ENCODE results near the gene FGF6.

Gene FGF6

GRCh38 chr12:4431436-4431835 lies 14.2 kb downstream of the FGF6 start:
- DNase-seq (ENCODE audit: extremely low read depth, low read depth), result no peak
- TF ChIP-seq, protein P1, sequence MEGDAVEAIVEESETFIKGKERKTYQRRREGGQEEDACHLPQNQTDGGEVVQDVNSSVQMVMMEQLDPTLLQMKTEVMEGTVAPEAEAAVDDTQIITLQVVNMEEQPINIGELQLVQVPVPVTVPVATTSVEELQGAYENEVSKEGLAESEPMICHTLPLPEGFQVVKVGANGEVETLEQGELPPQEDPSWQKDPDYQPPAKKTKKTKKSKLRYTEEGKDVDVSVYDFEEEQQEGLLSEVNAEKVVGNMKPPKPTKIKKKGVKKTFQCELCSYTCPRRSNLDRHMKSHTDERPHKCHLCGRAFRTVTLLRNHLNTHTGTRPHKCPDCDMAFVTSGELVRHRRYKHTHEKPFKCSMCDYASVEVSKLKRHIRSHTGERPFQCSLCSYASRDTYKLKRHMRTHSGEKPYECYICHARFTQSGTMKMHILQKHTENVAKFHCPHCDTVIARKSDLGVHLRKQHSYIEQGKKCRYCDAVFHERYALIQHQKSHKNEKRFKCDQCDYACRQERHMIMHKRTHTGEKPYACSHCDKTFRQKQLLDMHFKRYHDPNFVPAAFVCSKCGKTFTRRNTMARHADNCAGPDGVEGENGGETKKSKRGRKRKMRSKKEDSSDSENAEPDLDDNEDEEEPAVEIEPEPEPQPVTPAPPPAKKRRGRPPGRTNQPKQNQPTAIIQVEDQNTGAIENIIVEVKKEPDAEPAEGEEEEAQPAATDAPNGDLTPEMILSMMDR (IDR thresholded peaks at IDR 0.05; ENCODE audit: low read depth, low read length), result no peak

GRCh38 chr12:4424422-4424821 lies 21.2 kb downstream of the FGF6 start:
- TF ChIP-seq, protein P1 (IDR thresholded peaks at IDR 0.05; ENCODE audit: low read depth, low read length), result no peak
- DNase-seq (ENCODE audit: extremely low read depth, low read depth), result no peak

- no peak for DNase-seq (ENCODE audit: extremely low read depth, low read depth)
- TF ChIP-seq, protein P1 (IDR thresholded peaks at IDR 0.05; ENCODE audit: low read depth, low read length), result no peak
These were observed 22.0 kb downstream of the FGF6 start for GRCh38 chr12:4423528-4424195.

DNA sequence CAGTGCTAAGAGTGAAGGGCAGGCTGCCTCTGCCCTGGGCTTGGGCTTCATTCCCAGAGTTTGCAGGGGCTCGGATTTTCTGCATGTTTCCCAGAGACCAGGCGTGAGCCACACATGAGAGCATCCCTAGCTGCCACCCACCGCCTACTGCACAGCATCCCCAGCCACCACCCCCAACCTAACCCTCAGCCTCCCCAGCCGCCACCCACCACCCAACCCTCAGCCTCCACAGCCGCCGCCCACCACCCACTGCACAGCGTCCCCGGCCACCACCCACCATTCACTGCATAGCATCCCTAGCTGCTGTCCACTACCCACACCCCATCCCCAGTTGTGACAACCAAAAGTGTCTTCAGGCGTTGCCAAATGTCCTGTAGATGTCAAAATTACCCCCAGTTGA lies 22.6 kb downstream of the FGF6 start:
- TF ChIP-seq, protein P1 (IDR thresholded peaks at IDR 0.05; ENCODE audit: low read depth, low read length), result no peak
- no peak for DNase-seq (ENCODE audit: extremely low read depth, low read depth)

DNA sequence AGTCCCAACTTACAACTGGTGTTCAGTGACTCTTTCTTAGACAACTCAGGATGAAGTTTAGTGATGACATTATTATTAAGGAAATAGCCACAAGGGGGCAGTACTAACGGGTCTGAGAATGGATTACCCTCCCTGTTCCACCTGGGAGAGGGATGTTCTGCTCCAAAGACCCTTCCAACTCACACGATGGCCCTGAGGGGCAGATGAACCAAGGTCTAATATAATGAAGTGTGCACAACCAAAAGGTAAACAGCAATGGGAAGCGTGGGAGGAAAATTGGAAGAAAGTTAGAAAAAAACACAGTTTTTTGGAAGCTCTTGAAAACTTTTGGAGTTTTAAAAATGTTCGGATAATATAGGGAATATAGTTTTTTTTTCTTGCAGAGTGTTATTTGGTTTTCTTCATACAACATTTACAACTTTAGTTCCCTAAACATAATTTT lies 24.0 kb downstream of the FGF6 start:
- DNase-seq (ENCODE audit: extremely low read depth, low read depth), result no peak
- TF ChIP-seq, protein P1 (IDR thresholded peaks at IDR 0.05; ENCODE audit: low read depth, low read length), result peak; percentile 62

DNA sequence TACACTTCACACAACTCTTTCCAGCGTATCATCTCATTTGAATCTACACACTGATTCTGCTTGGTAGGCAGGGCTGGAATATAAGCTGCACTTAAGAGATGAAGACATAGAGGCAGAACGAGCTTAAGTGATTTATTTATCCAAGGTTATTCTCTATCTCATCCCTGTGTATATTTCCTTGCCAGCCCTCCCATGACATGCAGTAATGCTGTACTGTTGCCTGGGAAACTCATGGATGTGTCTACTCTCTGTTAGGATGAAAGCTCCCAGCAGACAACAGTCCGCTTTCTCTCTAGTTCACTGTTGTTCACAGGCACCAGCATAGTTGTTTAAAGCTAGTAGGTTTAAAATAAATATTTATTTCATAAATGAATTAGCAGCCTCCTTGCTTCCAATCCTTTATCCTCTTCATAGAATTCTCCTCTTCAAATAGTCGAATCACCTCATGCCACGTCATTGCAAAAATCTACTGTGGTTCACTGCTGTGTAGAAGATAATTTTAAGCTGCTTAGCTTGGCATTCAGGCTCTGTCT lies 25.4 kb downstream of the FGF6 start:
- no peak for DNase-seq (ENCODE audit: extremely low read depth, low read depth)
- TF ChIP-seq, protein P1 (IDR thresholded peaks at IDR 0.05; ENCODE audit: low read depth, low read length), result no peak

- no peak for DNase-seq (ENCODE audit: extremely low read depth, low read depth)
- TF ChIP-seq, protein P1 (IDR thresholded peaks at IDR 0.05; ENCODE audit: low read depth, low read length), result no peak
These were observed 26.7 kb downstream of the FGF6 start for GRCh38 chr12:4418913-4419312.

All from AG09319 (cell line).